ENCODE results near the gene ARHGAP22. TPM values are rescaled to one million over a fixed set of nuclear protein-coding genes. Genes with fewer than 3 reads are reported as not detected.

Gene ARHGAP22
- total RNA-seq, 1 donor from 2014 or later = 3.8 TPM

DNA sequence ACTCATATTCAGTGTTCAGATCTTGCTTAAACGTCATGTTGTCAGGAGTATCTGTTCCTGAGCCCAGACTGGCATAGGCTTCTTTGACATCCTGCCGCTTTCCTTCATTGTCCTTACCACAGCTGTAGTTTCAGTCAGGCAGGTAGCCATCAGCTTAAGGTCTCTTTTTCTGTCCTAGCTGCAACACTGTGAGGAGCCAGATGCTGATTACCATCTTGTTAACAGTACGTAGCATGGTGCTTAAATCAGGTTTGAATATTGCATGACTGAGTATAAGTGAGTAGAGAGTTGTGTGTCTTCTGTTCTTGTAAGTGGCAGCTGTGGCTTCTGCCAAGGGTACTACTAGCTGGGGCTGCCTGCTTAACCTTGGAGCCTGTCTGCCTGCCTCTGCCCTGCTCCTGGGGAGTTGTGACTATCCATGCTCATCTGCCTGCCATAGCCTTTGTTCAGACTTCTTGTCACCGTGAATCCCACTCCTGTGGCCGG is 205.8 kb downstream of the ARHGAP22 start:
- H3K27ac ChIP-seq (replicated peaks) = no peak overlapping the region
- peaks cover 22% of the 10 kb centered on the region for H3K4me1 ChIP-seq

DNA sequence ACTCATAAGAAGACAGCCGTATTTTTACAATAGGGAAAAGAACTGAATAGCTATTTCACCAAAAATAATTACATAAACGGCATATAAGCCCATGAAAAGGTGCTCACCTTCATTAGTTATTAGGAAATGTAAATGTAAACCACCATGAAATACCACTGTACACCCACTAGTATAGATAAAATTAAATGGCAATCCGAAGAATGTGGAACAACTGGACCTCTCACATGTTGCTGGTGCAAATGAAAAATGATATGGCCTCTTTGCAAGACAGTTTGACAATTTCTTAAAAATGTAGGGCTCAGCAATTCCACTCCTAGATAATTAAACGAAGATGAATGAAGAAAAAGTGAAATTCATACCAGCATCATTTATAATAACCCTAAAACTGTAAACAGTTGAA is 206.6 kb downstream of the ARHGAP22 start:
- Histone ChIP-seq H3K36me3 (no peaks in the 10 kb centered on the region), H3K4me1 (peaks cover 22% of the 10 kb centered on the region), H3K4me3 (no peak overlapping the region), H3K27ac (replicated peaks) (no peak overlapping the region), H3K27me3 (ENCODE audit: low read depth) (no peaks in the 10 kb centered on the region), H3K9me3 (replicated peaks) (no peaks in the 10 kb centered on the region)
- intact Hi-C loops (cut with micrococcal nuclease) = no loop called here
- TF ChIP-seq, protein P1, sequence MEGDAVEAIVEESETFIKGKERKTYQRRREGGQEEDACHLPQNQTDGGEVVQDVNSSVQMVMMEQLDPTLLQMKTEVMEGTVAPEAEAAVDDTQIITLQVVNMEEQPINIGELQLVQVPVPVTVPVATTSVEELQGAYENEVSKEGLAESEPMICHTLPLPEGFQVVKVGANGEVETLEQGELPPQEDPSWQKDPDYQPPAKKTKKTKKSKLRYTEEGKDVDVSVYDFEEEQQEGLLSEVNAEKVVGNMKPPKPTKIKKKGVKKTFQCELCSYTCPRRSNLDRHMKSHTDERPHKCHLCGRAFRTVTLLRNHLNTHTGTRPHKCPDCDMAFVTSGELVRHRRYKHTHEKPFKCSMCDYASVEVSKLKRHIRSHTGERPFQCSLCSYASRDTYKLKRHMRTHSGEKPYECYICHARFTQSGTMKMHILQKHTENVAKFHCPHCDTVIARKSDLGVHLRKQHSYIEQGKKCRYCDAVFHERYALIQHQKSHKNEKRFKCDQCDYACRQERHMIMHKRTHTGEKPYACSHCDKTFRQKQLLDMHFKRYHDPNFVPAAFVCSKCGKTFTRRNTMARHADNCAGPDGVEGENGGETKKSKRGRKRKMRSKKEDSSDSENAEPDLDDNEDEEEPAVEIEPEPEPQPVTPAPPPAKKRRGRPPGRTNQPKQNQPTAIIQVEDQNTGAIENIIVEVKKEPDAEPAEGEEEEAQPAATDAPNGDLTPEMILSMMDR (IDR thresholded peaks at IDR 0.05; ENCODE audit: borderline replicate concordance) = no peak
- no peak for DNase-seq

More for the DNA sequence above, 205.8 kb downstream of the ARHGAP22 start:
- no peak overlapping the region for H3K4me3 ChIP-seq
- H3K9me3 ChIP-seq (replicated peaks) = no peaks in the 10 kb centered on the region
- intact Hi-C loops (cut with micrococcal nuclease) = no loop called here
- TF ChIP-seq, protein P1 (IDR thresholded peaks at IDR 0.05; ENCODE audit: borderline replicate concordance) = no peak
- no peaks in the 10 kb centered on the region for H3K36me3 ChIP-seq
- no peaks in the 10 kb centered on the region for H3K27me3 ChIP-seq (ENCODE audit: low read depth)
- DNase-seq = no peak

Other genes starting within 250 kb of the ARHGAP22 start
- 1.5 TPM for gene WDFY4, start 79.8 kb upstream of the ARHGAP22 start, total RNA-seq